OCI-LY1 (cell line): Measurements from ENCODE around the gene HOXD9.

Experiments
- H2AFZ ChIP-seq: fragments of 200-600 bp; sonication (generic), shearing (Covaris generic); 2 replicates; pipeline ENCODE4 v1.6.0; 2014; ENCODE audit warnings: antibody characterized with exemption, mild to moderate bottlenecking, low read length
- H3F3A ChIP-seq: fragments of 200-600 bp; sonication (generic), shearing (Covaris generic); 2 replicates; pipeline ENCODE4 v1.6.0; 2014; ENCODE audit warnings: mild to moderate bottlenecking, antibody characterized with exemption, low read length, moderate library complexity; ENCODE audit not compliant: insufficient read depth
- H3K27ac ChIP-seq: fragments of 200-600 bp; sonication (generic); 2 replicates; pipeline ENCODE4 v1.5.1; 2014; ENCODE audit warnings: low read length, mixed run types, mild to moderate bottlenecking, low read depth; ENCODE audit not compliant: poor library complexity, severe bottlenecking
- H3K27me3 ChIP-seq: fragments of 200-600 bp; sonication (generic); 2 replicates; pipeline ENCODE4 v1.6.0; 2014; ENCODE audit warnings: antibody characterized with exemption, mild to moderate bottlenecking, low read length, moderate library complexity; ENCODE audit not compliant: insufficient read depth
- H3K36me3 ChIP-seq: fragments of 200-600 bp; sonication (generic); 2 replicates; pipeline ENCODE4 v1.6.1; 2014; ENCODE audit warnings: mild to moderate bottlenecking, antibody characterized with exemption, low read length, moderate library complexity, mixed read lengths; ENCODE audit not compliant: insufficient read depth
- H3K4me1 ChIP-seq: fragments of 200-600 bp; sonication (generic); 2 replicates; pipeline ENCODE4 v1.5.1; 2014; ENCODE audit warnings: mild to moderate bottlenecking, low read length, moderate library complexity; ENCODE audit not compliant: insufficient read depth, severe bottlenecking
- H3K4me2 ChIP-seq: fragments of 200-600 bp; sonication (generic), shearing (Covaris generic); 2 replicates; pipeline ENCODE4 v1.6.1; 2014; ENCODE audit warnings: low read length
- H3K4me3 ChIP-seq: fragments of 200-600 bp; sonication (generic); 2 replicates; pipeline ENCODE4 v1.5.1; 2014; ENCODE audit warnings: low read length, low read depth, mild to moderate bottlenecking, mixed read lengths; ENCODE audit not compliant: poor library complexity, severe bottlenecking
- H3K79me2 ChIP-seq: fragments of 200-600 bp; shearing (Covaris generic); 2 replicates; pipeline ENCODE4 v1.6.1; 2016; ENCODE audit warnings: mixed run types, low read length, mixed read lengths; ENCODE audit not compliant: insufficient read depth
- H3K9ac ChIP-seq: fragments of 200-600 bp; sonication (generic), shearing (Covaris generic); 2 replicates; pipeline ENCODE4 v1.6.1; 2014; ENCODE audit warnings: mild to moderate bottlenecking, low read length, mixed read lengths
- H3K9me2 ChIP-seq: fragments of 200-600 bp; sonication (generic), shearing (Covaris generic); 2 replicates; pipeline ENCODE4 v1.6.1; 2014; ENCODE audit warnings: low read depth, mild to moderate bottlenecking, low read length, mixed read lengths
- H3K9me3 ChIP-seq: fragments of 200-600 bp; shearing (Covaris generic); 2 replicates; pipeline ENCODE4 v1.6.1; 2014; ENCODE audit warnings: low read length, mixed read lengths
- H4K20me1 ChIP-seq: fragments of 200-600 bp; sonication (generic), shearing (Covaris generic); 2 replicates; pipeline ENCODE4 v1.6.0; 2016; ENCODE audit warnings: mild to moderate bottlenecking, low read length; ENCODE audit not compliant: insufficient read depth
- CTCF ChIP-seq: fragments of 200-600 bp; sonication (generic), shearing (Covaris generic); IDR thresholded peaks from 2 replicates; pipeline ENCODE4 v1.5.1; 2017; ENCODE audit warnings: mild to moderate bottlenecking, antibody characterized with exemption, low read length, moderate library complexity, mixed read lengths
- EZH2 ChIP-seq: fragments of 200-600 bp; sonication (generic), shearing (Covaris generic); IDR thresholded peaks from 2 replicates; pipeline ENCODE4 v1.8.0; 2017; ENCODE audit warnings: borderline replicate concordance, mixed run types, mild to moderate bottlenecking, antibody characterized with exemption, low read length, moderate library complexity, mixed read lengths

The HOXD9 gene

DNA sequence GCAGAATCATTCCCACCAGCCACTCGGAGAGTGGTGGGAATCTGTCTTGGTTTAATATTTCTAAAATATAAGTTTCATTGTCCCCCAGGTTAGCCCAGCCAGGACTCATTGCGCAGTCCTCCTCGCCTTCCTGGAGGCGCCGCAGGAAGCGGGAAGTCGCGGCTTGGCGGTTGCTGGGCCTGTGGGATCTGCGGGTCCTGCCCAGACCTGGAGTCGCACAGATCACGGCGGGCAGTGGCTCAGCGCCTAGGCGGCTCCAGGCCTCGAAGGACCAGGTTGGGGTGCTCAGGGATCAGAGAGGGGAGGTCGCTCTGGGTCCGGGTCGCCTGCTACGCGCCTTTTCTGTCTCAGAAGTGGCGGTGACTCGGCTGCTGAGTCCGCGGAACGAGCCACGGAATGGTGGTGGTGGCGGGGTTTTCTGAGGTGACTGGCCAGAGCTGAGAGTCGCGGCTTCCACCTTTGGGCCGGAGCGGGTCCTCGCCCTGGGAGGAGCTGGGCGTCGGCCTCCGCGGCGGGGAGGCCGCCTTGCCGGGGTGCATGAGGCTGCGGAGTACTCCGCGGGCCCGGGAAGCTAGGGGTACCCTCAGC is 37.2 kb downstream of the HOXD9 start:
- H4K20me1 ChIP-seq, result no peaks in the 10 kb centered on the region
- no peak overlapping the region for H3K27ac ChIP-seq
- no peak overlapping the region for H2AFZ ChIP-seq
- no peaks in the 10 kb centered on the region for H3K9me2 ChIP-seq
- no peaks in the 10 kb centered on the region for H3K79me2 ChIP-seq
- H3K4me2 ChIP-seq, result no peak overlapping the region
- H3K9me3 ChIP-seq, result no peaks in the 10 kb centered on the region
- H3K4me1 ChIP-seq, result no peaks in the 10 kb centered on the region
- H3K27me3 ChIP-seq, result peaks cover 5% of the 10 kb centered on the region; the same call in 1 of the 2 replicates
- no peaks in the 10 kb centered on the region for H3K36me3 ChIP-seq
- no peaks in the 10 kb centered on the region for H3F3A ChIP-seq
- no peak overlapping the region for H3K9ac ChIP-seq
- H3K4me3 ChIP-seq, result no peak overlapping the region
- TF ChIP-seq CTCF (no peak), EZH2 (no peak)

- H2AFZ ChIP-seq, result no peak overlapping the region
Measured at GRCh38 chr2:176160251-176160985, 37.9 kb downstream of the HOXD9 start.

GRCh38 chr2:176160986-176161824 is 38.7 kb downstream of the HOXD9 start:
- Histone ChIP-seq H4K20me1 (no peaks in the 10 kb centered on the region), H3K27ac (no peak overlapping the region), H3K36me3 (no peaks in the 10 kb centered on the region), H3K4me3 (no peak overlapping the region), H3K4me1 (no peaks in the 10 kb centered on the region), H3K27me3 (peaks cover 5% of the 10 kb centered on the region; the same call in 1 of the 2 replicates), H3K9ac (no peak overlapping the region), H3K9me3 (no peaks in the 10 kb centered on the region), H2AFZ (no peak overlapping the region), H3K9me2 (no peaks in the 10 kb centered on the region), H3K4me2 (no peak overlapping the region), H3F3A (no peaks in the 10 kb centered on the region), H3K79me2 (no peaks in the 10 kb centered on the region)
- TF ChIP-seq EZH2 (no peak), CTCF (no peak)

More at GRCh38 chr2:176160251-176160985, 37.9 kb downstream of the HOXD9 start:
- H3K27ac ChIP-seq, result no peak overlapping the region
- no peaks in the 10 kb centered on the region for H3K4me1 ChIP-seq
- H3K36me3 ChIP-seq, result no peaks in the 10 kb centered on the region
- H3K27me3 ChIP-seq, result peaks cover 5% of the 10 kb centered on the region; the same call in 1 of the 2 replicates
- H3K4me2 ChIP-seq, result no peak overlapping the region
- H3K79me2 ChIP-seq, result no peaks in the 10 kb centered on the region
- H3K4me3 ChIP-seq, result no peak overlapping the region
- no peak overlapping the region for H3K9ac ChIP-seq
- H4K20me1 ChIP-seq, result no peaks in the 10 kb centered on the region
- no peaks in the 10 kb centered on the region for H3K9me2 ChIP-seq
- no peak for TF ChIP-seq EZH2
- TF ChIP-seq CTCF, result no peak
- H3K9me3 ChIP-seq, result no peaks in the 10 kb centered on the region
- no peaks in the 10 kb centered on the region for H3F3A ChIP-seq
